ENCODE measurements around the gene EMC6. TPM values are rescaled to one million over a fixed set of nuclear protein-coding genes. Genes with fewer than 3 reads are reported as not detected.

EMC6 gene
- total RNA-seq, 5 donors from 2014 or later (not counting 1 experiment from before 2014, with no cell fraction given) = 22.4 to 36.2 (median 33.6) TPM

DNA sequence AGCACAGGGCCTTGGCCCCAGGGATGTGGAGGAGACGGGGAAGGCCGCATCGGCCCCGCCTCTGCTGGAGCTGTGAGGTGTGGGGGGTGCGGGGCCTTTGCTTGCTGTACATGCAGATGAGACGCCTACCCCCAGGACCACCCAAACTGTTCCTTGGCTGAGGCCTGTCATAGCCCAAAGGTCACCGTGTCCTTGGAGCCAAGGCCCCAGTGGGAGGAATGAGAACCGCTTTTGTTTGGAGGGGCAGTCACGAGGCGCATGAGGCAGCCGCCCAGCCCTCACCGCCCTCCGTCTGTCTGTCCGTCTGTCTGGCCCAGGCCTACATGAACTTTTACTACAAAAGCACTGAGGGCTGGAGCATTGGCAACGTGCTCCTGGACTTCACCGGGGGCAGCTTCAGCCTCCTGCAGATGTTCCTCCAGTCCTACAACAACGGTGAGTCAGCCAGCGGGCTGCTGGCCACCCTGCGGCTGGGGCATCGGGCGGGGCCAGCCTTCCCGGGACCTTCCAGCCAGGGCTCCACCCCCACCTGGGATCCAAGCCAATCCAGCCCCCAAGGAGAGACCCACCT is 9.0 kb upstream of the EMC6 start:
- no peaks in the 10 kb centered on the region for H3K27me3 Mint-ChIP-seq
- Histone ChIP-seq H3K27ac (ENCODE audit: low read length) (no peak overlapping the region), H3K36me3 (ENCODE audit: control insufficient read depth in 2 of 2, extremely low read depth in 1 of 2, insufficient read depth in 1 of 2, low read length in 1 of 2) (peaks cover 3 to 7% of the 10 kb centered on the region in 2 donors), H3K4me3 (ENCODE audit: control insufficient read depth in 1 of 2, extremely low read depth in 1 of 2, low read length in 1 of 2) (no peak overlapping the region), H3K9me3 (no peaks in the 10 kb centered on the region), H3K27me3 (replicated peaks in 1 of 2; ENCODE audit: control insufficient read depth in 2 of 2, extremely low read depth in 1 of 2, insufficient read depth in 2 of 2, low read length in 1 of 2) (no peaks in the 10 kb centered on the region), H3K4me1 (ENCODE audit: control insufficient read depth in 1 of 2, extremely low read depth in 1 of 2, insufficient read depth in 2 of 2, low read length in 2 of 2) (no peaks in the 10 kb centered on the region)
- DNase-seq (no peak), ATAC-seq (replicated peaks in 1 of 4) (no peak)
- H3K4me1 Mint-ChIP-seq = no peaks in the 10 kb centered on the region
- H3K4me3 Mint-ChIP-seq = no peak overlapping the region
- no peaks in the 10 kb centered on the region for H3K9me3 Mint-ChIP-seq
- WGBS (ENCODE audit: insufficient coverage) = 94% methylated on average over 9 of the region's 22 CpGs
- no peaks in the 10 kb centered on the region for H3K36me3 Mint-ChIP-seq
- POLR2A ChIA-PET = no interaction called here
- no peak overlapping the region for H3K27ac Mint-ChIP-seq
- CTCF ChIA-PET = no interaction called here

GRCh38 chr17:3660311-3660891 is 8.2 kb upstream of the EMC6 start:
- no peak overlapping the region for H3K4me3 ChIP-seq (ENCODE audit: control insufficient read depth in 1 of 2, extremely low read depth in 1 of 2, low read length in 1 of 2)
- peaks cover 0 to 3% (median 0%) of the 10 kb centered on the region in 3 donors for H3K4me1 Mint-ChIP-seq
- CTCF ChIA-PET = no interaction called here

GRCh38 chr17:3663102-3664011 is 5.3 kb upstream of the EMC6 start:
- peaks cover 3% of the 10 kb centered on the region in 2 donors for H3K36me3 ChIP-seq (ENCODE audit: control insufficient read depth in 2 of 2, extremely low read depth in 1 of 2, insufficient read depth in 1 of 2, low read length in 1 of 2)
- Mint-ChIP-seq H3K9me3 (no peaks in the 10 kb centered on the region), H3K27ac (no peak overlapping the region), H3K27me3 (no peaks in the 10 kb centered on the region), H3K4me3 (no peak overlapping the region), H3K4me1 (peaks cover 8 to 19% (median 14%) of the 10 kb centered on the region in 3 donors), H3K36me3 (no peaks in the 10 kb centered on the region)
- WGBS (ENCODE audit: insufficient coverage) = 95% methylated on average over 31 of the region's 33 CpGs
- H3K4me3 ChIP-seq (ENCODE audit: control insufficient read depth in 1 of 2, extremely low read depth in 1 of 2, low read length in 1 of 2) = no peak overlapping the region
- ATAC-seq (replicated peaks in 1 of 4) = no peak
- DNase-seq = no peak
- POLR2A ChIA-PET = no interaction called here
- H3K27ac ChIP-seq (ENCODE audit: low read length) = no peak overlapping the region
- H3K27me3 ChIP-seq (replicated peaks in 1 of 2; ENCODE audit: control insufficient read depth in 2 of 2, extremely low read depth in 1 of 2, insufficient read depth in 2 of 2, low read length in 1 of 2) = no peaks in the 10 kb centered on the region
- no peaks in the 10 kb centered on the region for H3K9me3 ChIP-seq
- CTCF ChIA-PET = interaction anchor here in 1 of 2 donors (1.4 kb wide), 1 partner anchor 27 kb away, joined by 3 read pairs; the partner anchor contains the start of genes CTNS and SHPK
- H3K4me1 ChIP-seq (ENCODE audit: control insufficient read depth in 1 of 2, extremely low read depth in 1 of 2, insufficient read depth in 2 of 2, low read length in 2 of 2) = peaks cover 0 to 12% of the 10 kb centered on the region in 2 experiments

More at GRCh38 chr17:3660311-3660891, 8.2 kb upstream of the EMC6 start:
- Histone ChIP-seq H3K36me3 (ENCODE audit: control insufficient read depth in 2 of 2, extremely low read depth in 1 of 2, insufficient read depth in 1 of 2, low read length in 1 of 2) (peaks cover 3% of the 10 kb centered on the region in 2 donors), H3K27ac (ENCODE audit: low read length) (no peak overlapping the region), H3K9me3 (no peaks in the 10 kb centered on the region), H3K27me3 (replicated peaks in 1 of 2; ENCODE audit: control insufficient read depth in 2 of 2, extremely low read depth in 1 of 2, insufficient read depth in 2 of 2, low read length in 1 of 2) (no peaks in the 10 kb centered on the region), H3K4me1 (ENCODE audit: control insufficient read depth in 1 of 2, extremely low read depth in 1 of 2, insufficient read depth in 2 of 2, low read length in 2 of 2) (no peaks in the 10 kb centered on the region)
- ATAC-seq (replicated peaks in 1 of 4) (no peak), DNase-seq (no peak)
- Mint-ChIP-seq H3K36me3 (no peaks in the 10 kb centered on the region), H3K9me3 (no peaks in the 10 kb centered on the region), H3K27ac (no peak overlapping the region), H3K4me3 (no peak overlapping the region), H3K27me3 (no peaks in the 10 kb centered on the region)
- POLR2A ChIA-PET = no interaction called here
- 96% methylated on average over 22 of the region's 23 CpGs for WGBS (ENCODE audit: insufficient coverage)

GRCh38 chr17:3665834-3666233 is 2.8 kb upstream of the EMC6 start:
- ATAC-seq (replicated peaks in 1 of 4) (no peak), DNase-seq (no peak)
- Mint-ChIP-seq H3K4me3 (peak overlapping the region; percentile 41 to 92 (median 62)), H3K27me3 (no peaks in the 10 kb centered on the region), H3K27ac (no peak overlapping the region), H3K36me3 (peaks cover 3% of the 10 kb centered on the region), H3K9me3 (no peaks in the 10 kb centered on the region), H3K4me1 (peaks cover 20 to 36% (median 26%) of the 10 kb centered on the region in 3 donors)
- Histone ChIP-seq H3K4me1 (ENCODE audit: control insufficient read depth in 1 of 2, extremely low read depth in 1 of 2, insufficient read depth in 2 of 2, low read length in 2 of 2) (peaks cover 7 to 29% of the 10 kb centered on the region in 2 experiments), H3K27ac (ENCODE audit: low read length) (no peak overlapping the region), H3K9me3 (no peaks in the 10 kb centered on the region), H3K36me3 (ENCODE audit: control insufficient read depth in 2 of 2, extremely low read depth in 1 of 2, insufficient read depth in 1 of 2, low read length in 1 of 2) (peaks cover 0 to 8% of the 10 kb centered on the region in 2 donors), H3K27me3 (replicated peaks in 1 of 2; ENCODE audit: control insufficient read depth in 2 of 2, extremely low read depth in 1 of 2, insufficient read depth in 2 of 2, low read length in 1 of 2) (no peaks in the 10 kb centered on the region), H3K4me3 (ENCODE audit: control insufficient read depth in 1 of 2, extremely low read depth in 1 of 2, low read length in 1 of 2) (no peak overlapping the region)
- ChIA-PET POLR2A (no interaction called here), CTCF (no interaction called here)
- 74% methylated on average over 3 of the region's 5 CpGs for WGBS (ENCODE audit: insufficient coverage)

DNA sequence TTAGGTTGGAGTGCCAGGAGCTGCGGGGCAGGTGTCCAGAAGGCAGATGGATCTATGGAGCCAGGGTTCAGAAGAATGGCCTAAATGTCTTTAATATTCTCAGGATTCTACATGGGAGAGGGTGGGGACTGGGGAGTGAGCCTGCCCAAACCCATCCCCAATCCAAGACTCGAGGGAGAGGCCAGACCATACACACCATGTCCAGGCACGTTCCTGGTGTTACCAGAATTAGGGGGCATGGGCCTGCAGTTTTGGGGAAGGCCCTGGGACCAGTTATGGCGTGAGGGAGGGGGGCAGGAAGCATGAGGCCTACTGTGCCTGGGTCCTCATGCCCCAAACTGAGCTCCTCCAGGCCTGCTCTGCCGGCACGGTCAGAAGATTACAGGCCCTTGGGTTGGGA is 2.1 kb upstream of the EMC6 start:
- Histone ChIP-seq H3K27ac (ENCODE audit: low read length) (no peak overlapping the region), H3K4me1 (ENCODE audit: control insufficient read depth in 1 of 2, extremely low read depth in 1 of 2, insufficient read depth in 2 of 2, low read length in 2 of 2) (peaks cover 7 to 29% of the 10 kb centered on the region in 2 experiments), H3K4me3 (ENCODE audit: control insufficient read depth in 1 of 2, extremely low read depth in 1 of 2, low read length in 1 of 2) (no peak overlapping the region), H3K36me3 (ENCODE audit: control insufficient read depth in 2 of 2, extremely low read depth in 1 of 2, insufficient read depth in 1 of 2, low read length in 1 of 2) (peaks cover 0 to 11% of the 10 kb centered on the region in 2 donors), H3K27me3 (replicated peaks in 1 of 2; ENCODE audit: control insufficient read depth in 2 of 2, extremely low read depth in 1 of 2, insufficient read depth in 2 of 2, low read length in 1 of 2) (no peaks in the 10 kb centered on the region), H3K9me3 (no peaks in the 10 kb centered on the region)
- DNase-seq (no peak), ATAC-seq (replicated peaks in 1 of 4) (no peak)
- no peak overlapping the region for H3K27ac Mint-ChIP-seq
- no peaks in the 10 kb centered on the region for H3K27me3 Mint-ChIP-seq
- H3K36me3 Mint-ChIP-seq = peaks cover 3% of the 10 kb centered on the region
- WGBS (ENCODE audit: insufficient coverage) = 96% methylated on average over 2 of the region's 6 CpGs
- peak overlapping the region; percentile 41 to 92 (median 62) for H3K4me3 Mint-ChIP-seq
- CTCF ChIA-PET = no interaction called here
- POLR2A ChIA-PET = interaction anchor here in 1 of 2 donors (1.0 kb wide), 1 partner anchor 30 kb away, joined by 4 read pairs; the partner anchor contains the start of genes CTNS and SHPK
- H3K4me1 Mint-ChIP-seq = peaks cover 20 to 39% (median 26%) of the 10 kb centered on the region in 3 donors
- no peaks in the 10 kb centered on the region for H3K9me3 Mint-ChIP-seq
